ENCODE results near the gene TBRG4.

TBRG4 gene

GRCh38 chr7:45073786-45074527, 37.5 kb downstream of the TBRG4 start:
- Histone ChIP-seq H3K4me3 (no peak overlapping the region), H3K27ac (no peak overlapping the region)
- DNase-seq (ENCODE audit: low spot score), result no peak
- TF ChIP-seq CTCF (IDR thresholded peaks at IDR 0.05), result no peak

- H3K27ac ChIP-seq, result no peak overlapping the region
- H3K4me3 ChIP-seq, result no peak overlapping the region
- no peak for DNase-seq (ENCODE audit: low spot score)
- no peak for TF ChIP-seq CTCF (IDR thresholded peaks at IDR 0.05)
Measured at GRCh38 chr7:45073031-45073785, 38.3 kb downstream of the TBRG4 start.

- no peak overlapping the region for H3K27ac ChIP-seq
- TF ChIP-seq CTCF (IDR thresholded peaks at IDR 0.05), result no peak
- DNase-seq (ENCODE audit: low spot score), result no peak
- H3K4me3 ChIP-seq, result no peak overlapping the region
Measured at GRCh38 chr7:45072131-45073030, 39.1 kb downstream of the TBRG4 start.

DNA sequence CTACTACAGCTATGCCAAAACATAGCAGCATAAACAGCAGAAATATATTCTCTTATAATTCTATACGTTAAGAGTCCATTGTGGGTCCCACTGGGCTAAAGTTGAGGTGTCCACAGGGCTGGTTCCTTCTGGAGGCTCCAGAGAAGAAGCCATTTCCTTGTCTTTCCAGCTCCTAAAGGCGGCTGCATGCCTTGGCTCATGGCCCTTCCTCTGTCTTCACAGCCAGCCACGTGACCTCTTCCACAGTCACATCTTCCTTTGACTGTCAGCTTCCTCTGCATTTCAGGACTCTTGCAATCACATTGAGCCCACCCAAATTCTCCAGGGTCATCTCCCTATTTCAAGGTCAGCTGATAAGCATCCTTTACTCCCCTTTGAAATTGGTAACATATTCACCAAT, 40.0 kb downstream of the TBRG4 start:
- no peak for DNase-seq (ENCODE audit: low spot score)
- no peak overlapping the region for H3K4me3 ChIP-seq
- no peak overlapping the region for H3K27ac ChIP-seq
- TF ChIP-seq CTCF (IDR thresholded peaks at IDR 0.05), result no peak

GRCh38 chr7:45070254-45070642, 41.2 kb downstream of the TBRG4 start:
- no peak overlapping the region for H3K27ac ChIP-seq
- no peak for TF ChIP-seq CTCF (IDR thresholded peaks at IDR 0.05)
- H3K4me3 ChIP-seq, result no peak overlapping the region
- peak; percentile 45 for DNase-seq (ENCODE audit: low spot score)

- no peak for TF ChIP-seq CTCF (IDR thresholded peaks at IDR 0.05)
- no peak overlapping the region for H3K27ac ChIP-seq
- H3K4me3 ChIP-seq, result no peak overlapping the region
- DNase-seq (ENCODE audit: low spot score), result no peak
Measured at GRCh38 chr7:45069444-45070253, 41.8 kb downstream of the TBRG4 start.

Data from coronary artery (tissue), 2 donors.